Measurements from ENCODE around the gene TMEM191C.
"Not testable (repeated sequence)": the region's sequence is repeated elsewhere in the genome, so short reads cannot be mapped to it uniquely, and the experiment has no call there.

- not testable (repeated sequence) for TF ChIP-seq CTCF (IDR thresholded peaks at IDR 0.05; ENCODE audit: insufficient read depth, low read length); POLR2AphosphoS5 (IDR thresholded peaks at IDR 0.05; ENCODE audit: low read depth)
These were observed 48.0 kb downstream of the TMEM191C start for GRCh38 chr22:21515234-21515633.

Data from HL-60 (cell line).